Activated T-cell treated with anti-CD3 and anti-CD28 coated beads for 48 hours (primary cell): ENCODE results near the gene MGLL.
A peak's percentile ranks its signal among the peaks of the same experiment; 100 is the strongest.
"Not testable (repeated sequence)": the region's sequence is repeated elsewhere in the genome, so short reads cannot be mapped to it uniquely, and the experiment has no call there.

Experiments used
- DNase-seq: peaks from one replicate; pipeline ENCODE4 v3.0.0-alpha.2; 2020; ENCODE audit warnings: low read depth

Gene MGLL

DNA sequence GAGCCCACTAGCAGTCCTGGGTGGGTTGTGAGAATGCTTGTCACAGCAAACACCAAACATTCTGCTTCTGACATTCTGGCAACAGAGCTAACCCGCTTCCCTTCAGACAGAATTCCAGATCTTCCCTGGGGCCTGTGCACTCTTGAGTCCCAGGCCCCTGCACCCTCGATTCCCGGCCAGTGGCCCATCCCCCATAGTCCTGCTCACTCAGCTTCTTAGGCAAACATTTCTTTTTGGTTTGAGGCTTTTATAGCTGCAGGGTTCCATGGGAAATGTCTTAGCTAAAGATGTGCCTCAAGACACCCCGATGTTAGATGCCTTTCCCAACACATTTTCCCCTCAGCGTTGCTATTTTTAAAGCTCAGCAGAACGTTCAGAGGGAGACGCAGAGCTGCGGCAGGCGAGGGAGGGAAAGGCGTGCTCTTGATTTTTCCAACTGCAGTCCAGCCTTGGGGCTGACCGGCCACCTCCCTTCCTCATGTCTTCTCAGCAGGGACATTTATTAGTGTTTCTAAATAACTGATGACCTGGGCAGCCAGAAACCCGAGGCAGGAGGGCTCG, 114.4 kb downstream of the MGLL start:
- DNase-seq, result no peak

DNA sequence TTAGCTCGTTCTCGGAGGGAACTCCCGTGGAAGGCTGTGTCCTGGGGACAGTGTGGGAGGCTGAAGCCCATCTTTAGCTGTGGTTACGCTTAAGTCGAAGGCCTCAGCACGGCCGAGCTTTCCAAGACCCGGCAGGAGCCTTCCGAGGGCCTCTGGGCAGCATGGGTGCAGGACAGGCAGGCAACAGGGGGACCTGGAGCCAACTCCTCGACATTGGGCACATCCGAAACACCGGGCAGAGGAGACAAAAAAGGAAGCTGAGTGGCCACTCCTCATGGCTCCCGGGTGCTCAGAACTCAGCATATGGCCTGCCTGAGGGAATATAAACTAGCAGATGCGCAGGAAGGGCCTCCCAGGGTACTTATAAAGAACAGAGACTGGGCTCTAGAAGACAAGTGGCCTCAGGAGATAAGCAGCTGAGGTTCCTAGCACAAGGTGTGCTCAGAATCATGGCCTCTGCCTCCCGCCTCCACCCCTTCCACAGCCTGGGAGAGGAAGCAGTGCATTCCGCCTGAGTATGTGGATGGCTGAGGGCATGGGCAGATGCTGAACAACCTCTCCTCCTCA, 115.4 kb downstream of the MGLL start:
- DNase-seq, result no peak

DNA sequence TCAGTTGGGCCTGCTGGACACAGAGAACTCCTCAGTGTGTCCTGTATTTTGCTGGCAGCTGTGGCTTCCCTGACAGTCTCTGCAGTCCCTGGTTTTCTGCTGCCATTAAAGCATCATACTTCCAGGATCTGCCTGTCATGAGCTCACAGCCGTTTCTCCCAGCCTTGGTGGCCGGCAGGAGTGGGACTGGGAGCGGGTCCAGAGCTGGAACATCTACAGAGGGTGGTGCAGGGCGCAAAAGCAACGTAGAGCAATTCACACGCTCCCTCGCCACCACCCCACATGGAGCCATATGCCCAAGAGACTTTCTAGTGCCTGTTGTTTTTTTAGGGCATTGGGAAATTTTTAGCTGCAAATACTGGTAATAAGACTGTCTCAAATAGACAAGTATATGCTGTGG, 116.0 kb downstream of the MGLL start:
- no peak for DNase-seq

DNA sequence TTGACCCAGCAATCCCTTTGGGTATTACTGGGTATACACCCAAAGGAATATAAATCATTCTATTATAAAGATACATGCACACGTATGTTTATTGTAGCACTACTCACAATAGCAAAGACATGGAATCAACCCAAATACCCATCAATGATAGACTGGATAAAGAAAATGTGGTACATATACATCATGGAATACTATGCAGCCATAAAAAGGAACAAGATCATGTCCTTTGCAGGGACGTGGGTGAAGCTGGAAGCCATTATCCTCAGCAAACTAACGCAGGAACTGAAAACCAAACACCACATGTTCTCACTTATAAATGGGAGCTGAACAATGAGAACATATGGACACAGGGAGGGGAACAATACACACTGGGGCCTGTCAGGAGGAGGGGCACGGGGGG, 117.5 kb downstream of the MGLL start:
- not testable (repeated sequence) for DNase-seq

DNA sequence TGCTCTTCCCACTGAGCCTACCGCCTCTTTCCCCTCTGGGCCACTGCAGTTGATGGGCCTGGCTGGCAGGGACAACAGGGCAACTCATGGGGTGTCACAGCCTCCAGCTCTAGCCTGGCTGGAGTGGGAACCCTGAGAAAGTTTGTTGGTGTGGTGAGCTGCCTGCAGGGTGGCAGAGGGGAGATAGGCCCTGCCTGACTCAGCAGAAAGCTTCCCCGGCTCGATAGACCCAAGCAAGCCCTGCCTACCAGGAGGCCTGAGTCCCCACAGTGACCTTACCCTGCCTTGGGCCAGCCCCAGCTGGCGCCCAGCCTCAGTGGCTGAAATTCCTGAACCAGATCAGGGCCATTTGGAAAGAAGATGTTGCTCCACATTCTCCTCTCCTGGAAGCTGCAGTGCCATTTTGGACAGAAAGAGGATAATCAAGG, 120.2 kb downstream of the MGLL start:
- no peak for DNase-seq

DNA sequence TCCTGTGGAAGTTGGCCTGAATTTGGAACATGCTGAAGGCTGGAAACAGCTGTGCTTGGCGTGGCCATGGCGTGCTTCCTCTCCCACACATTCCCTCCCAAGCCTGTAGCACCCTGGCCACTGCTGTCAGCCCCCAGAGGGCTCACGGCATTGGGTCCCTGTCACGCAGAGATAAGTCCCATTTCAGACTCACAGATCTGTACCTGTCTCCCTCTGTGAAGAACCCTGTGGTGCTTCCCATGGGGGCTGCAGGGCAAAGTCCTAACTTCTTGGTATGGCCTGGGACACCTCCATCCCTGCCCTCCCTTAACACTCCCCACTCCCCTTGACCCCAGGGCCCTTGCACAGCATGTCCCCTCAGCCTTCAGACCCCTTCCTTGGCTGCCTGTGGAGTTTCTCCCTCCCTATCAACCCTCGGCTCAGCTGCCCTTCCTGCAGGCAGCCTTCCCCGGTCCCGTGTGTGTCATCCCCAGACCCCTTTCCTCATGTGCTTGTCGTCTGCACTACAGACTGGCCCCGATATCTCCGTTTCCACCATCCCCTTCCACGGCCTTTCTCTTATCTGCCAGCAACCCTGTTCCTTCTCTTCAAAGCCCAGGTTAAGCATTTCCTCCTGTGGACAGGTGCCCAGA, 120.9 kb downstream of the MGLL start:
- no peak for DNase-seq

DNA sequence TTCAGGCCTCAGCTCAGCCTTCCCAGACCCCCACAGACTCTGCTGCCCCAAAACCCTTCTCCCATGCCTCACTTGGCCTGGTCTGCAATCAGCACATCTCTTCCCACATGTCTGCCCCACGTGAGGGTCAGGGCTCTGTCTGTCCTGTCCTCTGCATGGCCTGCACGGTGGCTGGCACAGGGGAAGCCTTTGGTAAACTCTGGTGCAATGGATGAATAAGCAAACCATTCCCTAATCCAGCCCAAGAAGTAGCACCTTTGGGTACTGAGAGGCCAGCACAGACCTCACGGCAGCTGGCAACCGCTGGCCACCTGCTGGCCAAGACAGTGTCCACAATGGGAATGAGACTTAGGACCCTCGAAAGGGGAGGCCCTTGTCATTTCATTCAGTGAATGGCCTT, 121.9 kb downstream of the MGLL start:
- DNase-seq, result no peak

DNA sequence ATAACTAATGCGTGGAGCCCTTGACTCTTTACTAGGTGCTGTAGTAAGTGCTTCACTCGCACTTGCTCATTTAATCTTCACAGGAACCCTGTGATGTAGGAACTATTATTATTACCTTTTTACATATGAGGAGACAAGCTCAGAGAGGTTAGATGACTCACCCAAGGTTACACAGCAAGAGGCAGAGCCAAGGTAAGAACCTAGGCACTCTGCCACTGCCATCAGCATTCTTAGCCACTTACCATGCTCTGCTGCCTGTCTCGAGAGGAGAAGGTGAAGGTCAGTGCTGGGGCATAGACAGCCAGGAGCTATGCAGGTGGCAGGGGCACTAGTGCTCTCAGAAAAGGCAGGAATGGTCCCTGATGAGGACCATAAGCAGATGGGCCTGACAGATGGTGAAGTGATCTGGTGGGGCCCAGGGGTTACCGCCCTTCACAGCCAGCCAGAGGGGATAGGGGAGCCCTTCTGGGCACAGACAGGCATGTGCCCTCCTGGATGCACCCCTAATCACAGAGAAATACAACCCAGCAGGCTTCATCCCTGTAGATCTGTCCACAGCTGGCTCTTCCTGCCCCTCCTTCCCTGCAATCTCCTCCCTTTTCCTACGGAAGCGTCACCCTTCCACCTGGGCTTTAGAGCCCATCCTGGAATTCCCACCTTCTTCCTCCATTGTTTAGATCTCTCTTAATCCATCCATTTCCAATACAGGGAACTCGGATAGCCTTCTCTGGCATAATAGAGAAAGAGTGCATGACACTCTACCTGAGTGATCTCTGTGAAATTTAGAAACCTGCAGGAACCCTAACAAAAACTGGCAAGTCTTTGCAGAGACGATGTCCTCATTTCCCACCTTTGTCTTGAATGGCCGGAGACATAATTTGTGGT, 122.7 kb downstream of the MGLL start:
- DNase-seq, result no peak

DNA sequence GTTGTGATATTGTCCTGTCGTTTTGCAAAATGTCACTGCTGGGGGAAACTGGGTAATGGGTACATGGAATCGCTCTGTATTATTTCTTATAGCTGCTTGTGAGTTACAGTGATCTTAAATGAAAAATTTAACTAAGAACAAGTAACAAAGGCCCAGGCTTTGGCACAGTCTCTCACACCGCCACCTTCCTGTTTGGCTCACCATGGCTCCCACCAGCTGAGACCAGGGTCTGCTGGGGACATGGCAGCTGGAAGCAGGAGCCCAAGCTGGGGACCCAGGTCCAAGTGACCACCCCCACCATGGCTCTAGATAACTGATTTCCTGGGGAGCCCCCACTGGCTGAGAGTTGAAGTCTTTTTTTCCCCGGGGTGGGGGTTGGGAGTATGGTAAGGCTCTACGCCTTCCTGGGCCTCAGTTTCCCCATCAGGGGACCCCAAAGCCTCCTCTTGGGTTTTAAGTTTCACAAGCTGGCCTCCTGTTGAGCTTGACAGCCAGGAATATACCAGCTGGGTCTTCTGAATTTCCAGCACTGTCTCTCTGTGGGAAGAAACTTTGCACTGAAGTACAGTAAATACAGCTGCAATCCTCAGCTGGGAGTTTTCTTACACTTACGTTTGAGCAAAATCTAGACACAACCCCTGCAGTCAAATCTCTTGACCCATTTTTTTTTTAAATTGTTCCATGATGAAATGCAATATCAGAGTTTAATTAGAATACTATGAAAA, 123.5 kb downstream of the MGLL start:
- DNase-seq, result no peak

DNA sequence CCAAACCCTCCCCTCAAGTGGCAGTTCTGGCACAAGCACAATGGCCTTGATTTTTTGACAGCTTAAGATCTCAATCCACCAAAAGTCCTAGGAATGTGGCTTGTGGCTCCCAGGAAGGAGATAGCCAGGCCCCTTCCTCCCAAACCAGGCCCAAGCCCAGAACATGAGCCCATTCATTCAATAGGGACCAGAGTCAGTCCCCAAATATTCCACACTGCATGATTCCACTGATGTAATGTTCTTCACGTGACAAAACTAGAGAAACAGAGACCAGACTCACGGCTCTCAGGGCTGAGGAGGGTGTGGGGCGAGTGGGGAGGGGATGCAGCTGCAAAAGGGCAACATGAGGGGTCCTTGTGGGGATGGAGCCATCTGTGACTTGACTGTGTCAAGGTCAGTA, 124.0 kb downstream of the MGLL start:
- DNase-seq, result no peak

DNA sequence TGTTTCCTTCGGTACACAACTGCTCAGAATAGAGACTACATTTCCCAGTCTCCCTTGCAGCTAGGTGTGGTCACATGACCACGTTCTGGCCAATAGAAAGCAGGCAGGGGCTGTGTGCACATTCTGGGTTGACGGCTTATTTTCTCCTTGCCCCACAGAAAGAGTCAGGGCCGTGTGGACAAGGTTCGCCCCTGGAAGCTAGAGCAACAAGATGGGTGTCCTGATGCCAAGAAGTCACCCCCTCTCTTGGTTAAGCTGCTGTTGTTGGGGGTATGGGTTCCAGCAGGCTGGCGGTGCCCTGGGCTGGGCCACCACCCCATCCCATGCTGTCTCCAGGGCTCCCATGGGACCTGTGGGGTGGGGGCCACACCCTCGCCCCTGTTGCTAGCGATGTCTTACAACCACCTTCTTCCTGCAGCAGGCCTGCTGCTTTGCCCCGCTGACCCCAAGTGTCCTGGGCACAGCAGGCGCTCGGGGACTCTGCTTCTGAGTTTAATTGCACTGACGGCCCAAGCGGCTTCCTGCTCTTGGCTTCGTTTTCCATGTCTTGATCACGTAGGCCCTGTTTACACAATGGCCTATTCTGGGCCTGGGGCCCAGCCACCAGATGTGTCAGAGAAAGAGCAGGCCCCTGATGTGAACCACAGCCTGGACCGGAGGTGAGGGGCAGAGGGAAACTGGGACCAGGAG, 124.6 kb downstream of the MGLL start:
- peak; percentile 42 for DNase-seq

DNA sequence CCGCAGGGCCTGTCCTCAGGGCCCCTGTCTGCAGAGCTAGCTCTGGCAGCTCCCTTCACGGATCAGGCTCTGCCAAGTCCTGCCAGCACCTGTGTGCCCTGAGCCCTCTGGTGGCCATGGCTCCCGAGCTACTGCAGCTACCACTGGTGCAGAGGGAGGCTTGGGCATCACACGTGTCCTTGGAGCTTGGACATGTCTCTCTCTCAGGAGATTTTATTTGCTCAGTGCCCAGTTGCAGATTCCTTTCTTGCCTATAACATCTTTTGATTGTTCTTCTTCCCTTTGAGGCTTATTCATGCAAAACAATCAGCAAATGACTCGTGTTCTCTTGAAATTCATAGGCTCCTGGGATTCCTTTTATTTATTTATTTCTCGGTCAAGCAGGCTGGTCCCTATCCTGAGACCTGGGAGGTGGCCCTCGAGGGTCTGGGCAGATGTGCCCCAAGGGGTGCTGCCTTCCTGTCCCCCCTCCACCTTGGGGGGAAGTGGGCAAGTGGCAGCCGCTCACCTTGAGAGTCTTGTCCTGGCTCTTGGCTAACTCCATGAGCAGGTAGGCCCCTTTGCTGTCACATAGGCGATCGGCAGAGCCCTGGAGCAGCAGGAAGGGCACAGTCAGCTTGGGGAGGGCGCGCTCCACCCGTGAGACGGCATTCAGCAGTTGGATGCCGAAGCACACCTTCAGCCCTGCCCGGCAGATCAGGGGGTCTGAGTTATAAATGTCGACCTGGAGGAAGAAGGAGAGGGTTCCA, 127.7 kb downstream of the MGLL start:
- peak; percentile 28 for DNase-seq

DNA sequence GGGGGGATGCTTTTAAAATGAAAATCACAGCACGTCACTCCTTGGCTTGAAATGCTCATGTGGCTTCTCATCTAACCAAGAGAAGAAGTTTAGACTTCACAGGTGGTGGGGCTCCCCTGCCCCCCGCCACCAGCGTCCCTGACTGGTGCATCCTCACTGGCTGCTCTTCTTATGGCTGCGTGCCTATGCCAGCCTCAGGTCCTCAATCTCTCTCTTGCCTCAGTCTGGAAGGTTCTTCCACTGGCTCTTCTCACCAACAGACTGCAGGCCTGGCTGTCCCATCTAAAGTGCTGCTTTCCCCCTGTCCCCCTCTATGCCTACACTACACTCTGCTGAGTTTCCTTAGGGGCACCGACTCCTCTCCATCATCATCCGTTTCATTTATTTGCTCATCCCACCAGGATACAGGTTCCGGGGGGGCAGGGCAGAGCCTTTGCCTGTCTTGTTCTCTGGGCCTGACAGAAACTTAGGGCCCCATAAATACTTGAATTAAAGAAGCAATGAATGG, 128.9 kb downstream of the MGLL start:
- DNase-seq, result no peak

DNA sequence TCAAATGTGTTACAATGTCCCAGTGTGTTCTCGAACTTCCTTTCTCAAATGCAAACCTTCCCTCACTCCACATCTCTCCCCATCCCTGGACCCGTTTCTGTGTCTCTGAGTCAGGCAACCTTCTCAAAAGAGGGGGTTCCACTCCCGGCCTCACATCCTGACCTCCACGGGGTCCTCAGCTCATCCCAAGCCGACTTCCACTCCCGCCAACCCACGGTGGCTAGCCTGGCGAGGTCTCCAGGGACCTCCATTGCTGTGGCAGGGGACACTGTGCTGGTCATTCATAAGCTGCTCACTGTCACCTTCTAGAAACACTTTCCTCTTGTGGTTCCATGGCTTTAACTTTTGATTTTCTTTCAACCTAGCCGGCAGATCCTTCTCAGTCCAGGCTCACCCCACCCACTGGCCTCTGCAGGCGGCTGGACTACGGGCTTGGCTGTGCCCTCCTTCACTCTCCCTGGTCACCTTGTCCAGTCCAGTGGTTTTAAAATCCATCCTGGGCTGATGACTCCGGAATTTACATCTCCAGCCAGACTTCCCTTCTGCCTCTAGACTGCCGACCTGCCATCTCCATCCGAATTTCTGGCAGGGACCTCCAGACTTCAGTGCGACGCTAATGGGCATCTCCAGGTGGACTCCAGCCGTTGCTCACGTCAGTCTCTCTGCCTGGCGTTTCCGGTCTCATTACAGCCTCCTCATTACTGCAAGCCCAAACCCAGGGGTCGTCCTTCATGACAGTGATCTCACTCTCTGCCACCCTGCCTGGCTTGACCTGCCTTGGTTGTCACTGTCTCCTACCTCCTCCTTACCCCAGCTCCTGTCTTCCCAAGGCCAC, 129.6 kb downstream of the MGLL start:
- no peak for DNase-seq

DNA sequence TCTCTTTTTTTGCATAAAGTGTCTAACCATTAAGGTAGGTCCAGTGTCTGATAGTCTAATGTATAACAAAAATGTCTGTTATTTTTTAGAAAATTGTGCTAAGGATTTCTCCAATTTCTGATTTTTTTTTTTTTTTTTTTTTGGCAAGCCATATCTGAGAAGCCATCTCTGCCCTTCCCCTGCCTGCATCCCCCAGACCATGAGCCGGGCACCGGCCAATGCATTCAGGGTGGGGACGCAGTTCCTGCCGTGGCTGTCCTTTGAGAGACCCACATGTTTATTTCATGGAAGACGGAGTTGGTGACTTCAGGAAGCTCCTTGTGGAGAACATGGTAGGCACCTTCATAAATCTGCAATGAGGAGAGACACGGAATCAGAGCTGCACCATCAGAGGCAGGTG, 130.3 kb downstream of the MGLL start:
- no peak for DNase-seq

DNA sequence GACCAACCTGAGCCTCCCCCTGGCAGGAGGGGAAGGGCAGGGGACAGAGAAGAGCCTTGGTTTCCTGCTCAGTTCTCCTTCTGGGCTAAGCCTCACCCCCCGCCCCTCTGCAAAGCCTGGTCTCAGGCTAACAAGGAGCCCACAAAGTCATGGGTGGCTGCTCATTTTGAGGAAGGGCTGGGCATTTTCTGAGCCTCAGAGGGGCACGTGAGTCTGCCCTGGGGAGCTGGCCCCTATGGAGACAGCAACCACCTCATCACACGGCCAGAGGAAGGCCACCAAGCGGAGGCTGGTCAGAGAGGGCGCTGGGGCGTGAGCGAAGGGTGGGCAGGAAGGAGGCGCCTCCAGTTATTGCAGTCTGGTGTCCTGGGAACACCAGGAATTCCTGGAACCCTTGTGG, 130.8 kb downstream of the MGLL start:
- DNase-seq, result no peak

DNA sequence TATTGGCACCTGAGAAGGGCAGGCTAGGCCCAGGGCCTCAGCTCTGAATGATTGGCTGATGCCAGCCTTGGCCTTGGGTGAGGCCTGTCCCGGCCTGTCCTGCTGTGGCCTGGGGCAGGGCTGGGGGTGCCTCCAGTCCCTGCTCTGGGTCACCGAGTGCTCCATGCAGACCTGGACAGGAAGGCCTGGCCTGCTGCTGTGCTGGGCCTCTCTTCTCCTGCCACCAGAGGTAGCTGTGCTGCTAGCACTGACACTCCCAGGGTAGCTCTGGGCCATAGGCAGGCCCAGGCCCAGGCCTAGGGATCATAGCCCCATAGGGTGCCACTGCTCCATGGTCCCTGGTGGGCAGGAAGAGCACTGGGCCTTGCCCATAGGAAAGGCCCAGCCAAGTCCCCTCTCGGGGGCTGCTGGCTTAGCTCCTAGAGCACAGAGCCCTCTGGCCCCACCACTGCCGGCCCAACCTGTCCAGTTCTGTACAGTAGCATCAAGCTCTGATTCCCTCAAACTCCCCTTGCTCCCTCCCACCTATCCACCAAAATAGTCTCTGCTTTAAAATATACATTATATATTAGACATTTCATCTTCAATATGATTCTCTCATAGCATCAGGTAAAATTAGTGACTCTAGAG, 131.4 kb downstream of the MGLL start:
- DNase-seq, result no peak

DNA sequence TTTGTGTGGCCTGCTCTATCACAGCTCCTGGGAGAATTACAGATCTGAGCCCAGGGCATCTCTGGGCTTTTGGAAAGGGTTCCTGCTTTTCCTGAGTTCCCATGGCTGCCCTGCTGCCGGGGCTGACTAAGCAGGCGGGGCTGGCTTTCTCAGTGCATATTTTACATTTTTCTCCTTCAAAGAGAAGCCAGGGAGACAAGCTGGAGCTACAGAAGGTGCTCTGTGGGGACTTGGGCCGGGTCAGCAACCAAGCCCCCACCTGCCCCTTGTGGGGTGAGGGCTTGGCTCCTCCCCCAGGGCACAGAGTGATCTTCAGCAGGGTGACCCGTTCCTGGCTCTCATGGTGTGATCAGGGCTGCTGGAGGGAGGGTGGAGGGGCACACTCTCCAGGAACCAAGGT, 132.2 kb downstream of the MGLL start:
- DNase-seq, result no peak

DNA sequence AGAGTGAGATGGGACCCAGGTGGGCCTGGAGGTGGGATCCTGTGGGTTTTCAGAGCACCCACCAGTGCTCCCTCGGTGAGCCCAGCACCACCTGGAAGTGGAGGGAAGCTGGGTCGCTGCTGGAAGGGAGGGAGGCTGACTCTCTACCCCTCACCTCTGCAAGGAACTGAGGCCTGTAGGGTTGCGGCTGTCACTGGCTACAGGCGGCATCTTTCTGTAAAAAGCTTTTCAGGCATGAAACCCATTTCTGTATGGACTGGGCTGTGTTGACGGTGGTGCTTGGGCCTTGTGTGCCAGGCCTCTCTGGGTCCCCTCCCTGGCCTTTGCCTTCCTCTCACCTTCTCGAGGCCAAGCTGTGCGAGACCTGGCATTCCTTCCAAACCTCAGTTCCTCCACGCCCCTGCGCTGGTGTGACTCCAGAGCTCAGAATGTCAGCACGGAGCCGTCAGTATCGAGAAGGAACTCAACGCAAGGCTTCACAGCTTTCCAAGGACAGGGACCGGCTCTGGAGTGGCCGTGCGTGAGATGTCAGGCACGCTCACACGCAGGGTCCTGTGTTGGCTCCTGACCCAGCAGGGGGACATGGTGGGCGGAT, 133.0 kb downstream of the MGLL start:
- no peak for DNase-seq
